Activated CD8-positive, alpha-beta memory T cell treated with anti-CD3 and anti-CD28 coated beads, Interleukin-2, amount 50 U/mL, for 48 hours (primary cell): ENCODE data around the gene HS2ST1.
"Not testable (repeated sequence)": the region's sequence is repeated elsewhere in the genome, so short reads cannot be mapped to it uniquely, and the experiment has no call there.

ENCODE experiments used
- DNase-seq: peaks from one replicate; pipeline ENCODE4 v3.0.0-alpha.2; 2020

HS2ST1 gene

DNA sequence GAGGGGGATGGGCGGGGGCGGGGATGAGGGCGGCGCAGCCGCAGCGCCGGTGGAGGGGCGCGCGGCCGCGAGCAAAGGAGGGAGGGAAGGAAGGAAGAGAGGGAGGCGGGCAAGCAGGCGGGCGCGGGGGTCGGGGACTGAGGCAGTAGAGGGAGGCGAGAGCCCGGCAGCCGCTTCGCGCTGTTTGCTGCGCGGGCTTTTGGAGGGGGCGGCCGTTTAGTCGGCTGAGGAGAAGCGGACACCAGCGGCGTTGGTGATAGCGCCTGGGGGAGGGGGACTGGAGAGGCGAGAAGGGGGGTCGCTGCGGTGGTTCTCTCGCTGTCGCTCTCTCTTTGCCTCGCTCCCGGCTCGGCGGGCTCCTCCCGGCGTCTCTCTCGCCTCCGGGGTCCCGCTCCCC, at the start of gene HS2ST1:
HS2ST1 (plus strand) TSS at position 35 of the 397 bp plus-strand sequence.
- no peak for DNase-seq

GRCh38 chr1:86865973-86866637, 48.3 kb upstream of the HS2ST1 start:
- DNase-seq: no peak

DNA sequence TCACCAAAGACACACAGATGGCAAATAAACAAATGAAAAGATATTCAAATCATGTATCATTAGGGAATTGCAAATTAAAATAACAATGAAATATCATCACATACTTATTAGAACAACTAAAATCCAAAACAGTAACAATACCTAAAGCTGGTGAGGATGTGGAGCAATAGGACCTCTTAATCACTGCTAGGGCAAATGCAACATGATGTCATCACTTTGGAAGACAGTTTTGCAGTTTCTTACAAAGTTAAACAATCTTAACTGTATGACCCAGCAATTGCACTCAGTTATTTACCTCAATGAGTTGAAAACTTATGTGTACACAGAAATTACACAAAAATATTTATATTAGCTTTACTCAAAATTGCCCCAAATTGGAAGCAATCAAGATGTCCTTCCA, 47.8 kb upstream of the HS2ST1 start:
- no peak for DNase-seq

- not testable (repeated sequence) for DNase-seq
Measured at GRCh38 chr1:86867278-86867677, 47.2 kb upstream of the HS2ST1 start.

GRCh38 chr1:86868477-86868876, 46.0 kb upstream of the HS2ST1 start:
- DNase-seq: no peak

GRCh38 chr1:86871001-86871400, 43.4 kb upstream of the HS2ST1 start:
- DNase-seq: no peak

- no peak for DNase-seq
Measured at GRCh38 chr1:86872086-86872485, 42.3 kb upstream of the HS2ST1 start.

- no peak for DNase-seq
Measured at GRCh38 chr1:86875722-86876121, 38.7 kb upstream of the HS2ST1 start.

DNA sequence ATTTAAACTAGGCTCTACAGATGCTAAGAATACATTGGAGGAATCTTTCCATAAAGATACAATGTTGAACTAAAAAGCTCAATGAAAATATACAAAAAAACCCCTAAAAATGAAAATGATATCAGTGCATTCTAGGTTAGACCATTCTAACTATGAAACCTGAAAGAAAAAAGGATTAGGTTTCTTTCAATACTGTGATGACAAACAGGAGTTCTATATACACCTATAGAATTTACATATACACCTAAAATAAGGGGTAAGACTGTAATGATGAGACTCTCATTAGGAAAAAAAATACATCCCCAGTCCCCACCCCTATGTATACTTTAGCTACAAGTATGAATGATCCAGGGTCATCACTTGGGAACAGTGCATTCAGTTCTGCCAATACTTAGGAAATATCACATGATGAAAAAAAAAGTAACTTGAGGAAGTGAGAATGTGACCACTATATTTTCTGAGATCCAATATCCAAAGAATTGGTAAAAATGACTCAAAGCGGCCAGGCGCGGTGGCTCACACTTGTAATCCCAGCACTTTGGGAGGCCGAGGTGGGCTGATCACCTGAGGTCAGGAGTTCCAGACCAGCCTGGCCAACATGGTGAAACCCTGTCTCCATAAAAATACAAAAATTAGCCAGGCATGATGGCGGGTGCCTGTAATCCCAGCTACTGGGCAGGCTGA, 26.8 kb upstream of the HS2ST1 start:
- no peak for DNase-seq

DNA sequence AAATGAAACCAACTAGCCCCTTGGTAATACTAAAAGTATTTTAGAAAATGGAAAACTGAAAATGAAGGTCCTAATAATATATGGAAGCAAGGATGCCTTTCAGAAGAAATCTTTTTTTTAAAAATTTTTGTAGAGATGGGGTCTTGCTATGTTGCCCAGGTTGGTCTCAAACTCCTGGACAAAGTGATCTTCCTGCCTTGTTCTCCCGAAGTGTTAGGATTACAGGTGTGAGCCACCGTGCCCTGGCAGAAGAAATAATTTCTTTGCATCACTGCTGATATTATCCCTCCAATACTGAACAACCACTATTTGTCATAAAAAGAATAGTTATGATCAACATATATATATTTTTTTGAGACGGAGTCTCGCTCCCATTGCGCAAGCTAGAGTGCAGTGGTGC, 26.1 kb upstream of the HS2ST1 start:
- no peak for DNase-seq

GRCh38 chr1:86899401-86899800, 15.0 kb upstream of the HS2ST1 start:
- DNase-seq: not testable (repeated sequence)

DNA sequence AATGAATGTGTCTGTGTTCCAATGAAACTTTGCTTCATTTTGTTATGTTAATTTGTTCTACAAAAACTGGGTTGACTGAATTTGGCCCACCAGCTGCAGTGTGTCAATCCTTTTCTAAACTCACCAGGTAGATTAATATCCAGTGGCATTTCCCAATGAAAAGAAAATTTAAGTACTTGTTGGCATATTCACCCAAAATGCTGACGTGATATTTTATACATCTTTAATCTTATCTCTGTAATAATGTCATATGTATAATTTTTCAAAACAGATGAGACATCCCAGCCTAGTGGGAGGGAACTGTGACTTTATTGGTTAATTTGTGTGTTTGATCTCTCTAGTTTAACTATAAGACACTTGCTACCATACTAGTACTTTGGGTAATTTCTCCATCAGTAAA, 8.6 kb upstream of the HS2ST1 start:
- no peak for DNase-seq

DNA sequence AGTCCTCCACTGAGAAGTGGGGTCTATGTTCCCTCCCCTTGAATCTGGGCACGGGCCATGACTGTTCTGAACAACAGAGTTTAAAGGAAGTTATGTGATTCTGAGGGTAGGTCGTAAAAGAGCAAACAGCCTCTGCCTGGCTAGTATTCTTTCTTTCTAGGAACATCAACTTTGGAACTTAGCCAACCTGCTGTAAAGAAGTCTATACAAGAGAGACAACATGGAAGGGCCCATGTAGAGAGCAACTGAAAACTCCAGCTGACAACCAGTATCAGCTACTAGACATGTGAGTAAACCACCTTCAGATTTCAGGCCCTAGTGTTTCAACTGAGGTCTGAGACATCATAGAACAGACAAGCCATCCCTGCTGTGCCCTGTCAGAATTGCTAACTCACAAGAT, 8.0 kb upstream of the HS2ST1 start:
- no peak for DNase-seq

DNA sequence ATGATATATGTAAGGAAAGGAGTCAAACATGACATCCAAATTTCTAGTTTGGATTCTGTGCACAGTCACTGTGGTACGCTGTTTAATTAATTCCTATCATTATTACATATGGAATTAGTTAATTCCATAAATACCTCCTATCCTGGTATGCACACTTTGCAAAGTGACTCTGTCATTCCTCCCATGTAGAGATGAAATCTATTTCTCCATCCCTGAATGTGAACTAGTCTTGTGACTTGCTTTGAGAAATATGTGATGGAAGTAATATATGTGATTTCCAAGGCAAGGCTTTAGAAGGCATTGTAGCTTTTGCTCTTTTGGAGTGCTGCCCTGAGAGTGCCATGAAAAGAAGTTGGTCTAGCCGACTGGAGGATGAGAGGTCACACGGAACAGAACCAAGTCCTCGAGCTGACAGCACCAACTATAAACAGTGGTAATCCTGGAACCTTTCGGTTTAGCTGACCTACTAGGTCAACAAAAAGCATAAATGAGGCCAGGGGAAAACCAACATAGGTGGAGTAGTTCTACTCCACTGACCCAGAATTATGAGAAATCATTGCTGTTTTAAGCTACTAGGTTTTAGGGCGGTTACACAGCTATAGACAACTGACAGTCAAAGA, 2.0 kb upstream of the HS2ST1 start:
- DNase-seq: no peak

DNA sequence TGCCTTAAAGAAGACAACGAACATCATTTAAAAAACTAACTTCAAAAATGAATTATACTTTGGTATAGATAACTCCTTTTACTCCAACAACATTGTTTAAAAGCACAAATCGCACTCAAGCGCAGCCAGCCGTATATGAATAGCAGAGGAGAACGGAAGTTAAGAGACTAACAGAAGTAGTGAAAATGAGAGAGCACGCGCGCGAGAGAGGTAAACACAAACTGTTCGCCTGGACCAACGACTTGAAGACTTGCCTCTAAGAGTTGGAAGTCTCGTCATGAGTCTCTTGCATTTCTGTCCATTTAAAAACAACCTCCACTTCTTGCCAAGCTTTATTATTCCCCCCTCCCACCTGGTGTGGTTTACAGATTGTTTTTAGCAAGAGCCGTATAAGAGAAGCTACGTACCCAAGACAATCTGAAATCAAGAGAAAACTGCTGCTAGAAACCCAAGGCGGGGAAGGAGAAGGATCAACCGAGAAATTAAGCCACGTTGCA, 988 bp upstream of the HS2ST1 start:
- DNase-seq: peak; percentile 61

- peak; percentile 97 for DNase-seq
Measured at GRCh38 chr1:86913896-86914600, 387 bp upstream of the HS2ST1 start, which contains the start of gene SELENOF. Gene SELENOF, minus strand, starts transcription at chr1:86914126. Its CDS starts 15 bp downstream, at chr1:86914111.

- peak; percentile 75 for DNase-seq
Measured at GRCh38 chr1:86914998-86915736, 732 bp downstream of the HS2ST1 start.

- no peak for DNase-seq
Measured at GRCh38 chr1:86915737-86916235, 1.4 kb downstream of the HS2ST1 start.

GRCh38 chr1:86916752-86917151, 2.3 kb downstream of the HS2ST1 start:
- DNase-seq: no peak

GRCh38 chr1:86922445-86922844, 8.0 kb downstream of the HS2ST1 start:
- DNase-seq: no peak

- no peak for DNase-seq
Measured at GRCh38 chr1:86924324-86924960, 10.0 kb downstream of the HS2ST1 start.

DNA sequence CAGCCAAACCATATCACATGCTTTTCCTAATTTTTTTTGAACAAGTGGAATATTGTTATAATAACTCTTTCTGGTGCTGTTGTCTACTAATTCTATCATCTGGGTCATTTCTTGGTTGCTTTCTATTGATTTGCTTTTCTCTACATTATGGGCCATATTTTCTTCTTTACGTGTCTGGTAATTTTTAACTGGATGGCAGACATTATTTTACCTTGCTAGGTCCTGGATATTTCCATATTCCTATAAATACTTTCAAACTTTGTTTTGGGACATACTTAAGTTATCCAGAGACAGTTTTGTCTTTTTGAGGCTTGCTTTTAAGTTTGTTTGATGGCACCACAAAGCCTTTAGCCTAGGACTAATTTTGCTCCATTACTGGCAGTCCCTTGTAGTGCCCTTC, 11.3 kb downstream of the HS2ST1 start:
- DNase-seq: no peak
